HepG2 (cell line): Measurements from ENCODE around the gene HEXD. TPM values are rescaled to one million over a fixed set of nuclear protein-coding genes. Genes with fewer than 3 reads are reported as not detected.

ENCODE experiments used
- AGO2 ChIP-seq: fragments of 200-400 bp; formaldehyde crosslinking; optimal IDR thresholded peaks from 2 replicates; pipeline ENCODE3; 2017; ENCODE audit warnings: mild to moderate bottlenecking, low read depth, low read length, moderate library complexity
- CREB1 ChIP-seq, 2 experiments: fragments of 450-650 bp in 1 of 2; IDR thresholded peaks; 2 replicates each; pipeline ENCODE4 v1.6.1; 2016 to 2017; ENCODE audit warnings: control low read depth in 1 of 2, mild to moderate bottlenecking in 1 of 2, missing compliant biosample characterization in 1 of 2, missing genetic modification characterization in 1 of 2
- FLYWCH1 ChIP-seq: sonication (generic); formaldehyde crosslinking; IDR thresholded peaks from 2 replicates; pipeline ENCODE4 v1.8.1; 2023; ENCODE audit warnings: mild to moderate bottlenecking, missing genetic modification reagents
- HMGXB3 ChIP-seq: sonication (generic); formaldehyde crosslinking; IDR thresholded peaks from 2 replicates; pipeline ENCODE4 v1.4.0; 2020; ENCODE audit warnings: missing genetic modification reagents, borderline replicate concordance
- IKZF5 ChIP-seq: IDR thresholded peaks from 2 replicates; pipeline ENCODE4 v1.6.1; 2018; ENCODE audit warnings: missing genetic modification reagents, mild to moderate bottlenecking, missing compliant biosample characterization
- KLF9 ChIP-seq: IDR thresholded peaks from 2 replicates; pipeline ENCODE4 v1.6.1; 2016; ENCODE audit warnings: low read depth
- MIER2 ChIP-seq: IDR thresholded peaks from 2 replicates; pipeline ENCODE4 v1.6.1; 2016; ENCODE audit warnings: missing biosample characterization, missing genetic modification reagents
- NR2F6 ChIP-seq, 2 experiments: IDR thresholded peaks; 2 replicates each; pipeline ENCODE4 v1.6.1; 2016; ENCODE audit warnings: antibody characterized with exemption in 1 of 2, mild to moderate bottlenecking in 1 of 2
- RELA ChIP-seq: sonication (generic); formaldehyde crosslinking; IDR thresholded peaks from 2 replicates; pipeline ENCODE4 v1.4.0; 2020; ENCODE audit warnings: missing genetic modification reagents
- RNF219 ChIP-seq: sonication (generic); formaldehyde crosslinking; IDR thresholded peaks from 2 replicates; pipeline ENCODE4 v1.5.0; 2020; ENCODE audit warnings: mild to moderate bottlenecking, missing genetic modification reagents
- SUZ12 ChIP-seq: fragments of 150-350 bp; IDR thresholded peaks from 2 replicates; pipeline ENCODE4 v1.6.1; 2014; ENCODE audit warnings: low read depth, low read length
- ZFAT ChIP-seq: sonication (generic); formaldehyde crosslinking; conservative IDR thresholded peaks from 2 replicates; pipeline ENCODE4 v1.8.1; 2023; ENCODE audit warnings: missing genetic modification reagents, inconsistent platforms
- ZNF33B ChIP-seq: sonication (generic); formaldehyde crosslinking; IDR thresholded peaks from 2 replicates; pipeline ENCODE4 v1.5.1; 2020; ENCODE audit warnings: mild to moderate bottlenecking, missing genetic modification reagents
- ZNF350 ChIP-seq: sonication (generic); formaldehyde crosslinking; IDR thresholded peaks from 2 replicates; pipeline ENCODE4 v1.4.0; 2020; ENCODE audit warnings: mild to moderate bottlenecking, low read depth, missing genetic modification reagents, borderline replicate concordance
- ZNF572 ChIP-seq: sonication (generic); formaldehyde crosslinking; IDR thresholded peaks from 2 replicates; pipeline ENCODE4 v1.5.1; 2020; ENCODE audit warnings: mild to moderate bottlenecking, missing genetic modification reagents
- ZNF614 ChIP-seq: IDR thresholded peaks from 2 replicates; pipeline ENCODE4 v1.6.1; 2018; ENCODE audit warnings: missing biosample characterization, missing genetic modification reagents, inconsistent platforms, borderline replicate concordance
- ZNF792 ChIP-seq: IDR thresholded peaks from 2 replicates; pipeline ENCODE4 v1.6.1; 2016
- polyA plus RNA-seq, 8 experiments: library from polyadenylated mRNA; depleted of rRNA in 3 of 8; stranded (reverse) in 7 of 8; unstranded in 1 of 8; fragments of >200 nt; fragmentation: Illumina TruSeq in 4 of 8; extraction: Trizol in 4 of 8; gene quantifications; 2 replicates each; pipeline versions ENCODE4 v1.2.1 to v1.2.3, GENCODE V29; 2011 to 2016; ENCODE audit warnings: low read depth in 4 of 8, missing spikeins in 1 of 8, mixed read lengths in 1 of 8; ENCODE audit not compliant: insufficient read depth in 1 of 8
- total RNA-seq, 5 experiments: library from RNA; depleted of rRNA; stranded (reverse); fragments of >200 nt; fragmentation: Illumina TruSeq; extraction: Trizol; gene quantifications; 2 replicates each; pipeline ENCODE4 v1.2.3, GENCODE V29; 2016; ENCODE audit warnings: low read depth in 1 of 5
- TF ChIP-seq, protein P1 (sequence below): sonication (generic); formaldehyde crosslinking; IDR thresholded peaks from 2 replicates; pipeline ENCODE4 v1.4.0; 2020; ENCODE audit warnings: missing genetic modification reagents
- TF ChIP-seq, protein P2 (sequence below): IDR thresholded peaks from 2 replicates; pipeline ENCODE4 v1.6.1; 2016; ENCODE audit warnings: control low read depth

The HEXD gene
- total and polyA plus RNA-seq, 2 of the 13 experiments (the other 11 are each of a cell fraction or from before 2014, with no cell fraction given), result 22.3 to 41.8 TPM

DNA sequence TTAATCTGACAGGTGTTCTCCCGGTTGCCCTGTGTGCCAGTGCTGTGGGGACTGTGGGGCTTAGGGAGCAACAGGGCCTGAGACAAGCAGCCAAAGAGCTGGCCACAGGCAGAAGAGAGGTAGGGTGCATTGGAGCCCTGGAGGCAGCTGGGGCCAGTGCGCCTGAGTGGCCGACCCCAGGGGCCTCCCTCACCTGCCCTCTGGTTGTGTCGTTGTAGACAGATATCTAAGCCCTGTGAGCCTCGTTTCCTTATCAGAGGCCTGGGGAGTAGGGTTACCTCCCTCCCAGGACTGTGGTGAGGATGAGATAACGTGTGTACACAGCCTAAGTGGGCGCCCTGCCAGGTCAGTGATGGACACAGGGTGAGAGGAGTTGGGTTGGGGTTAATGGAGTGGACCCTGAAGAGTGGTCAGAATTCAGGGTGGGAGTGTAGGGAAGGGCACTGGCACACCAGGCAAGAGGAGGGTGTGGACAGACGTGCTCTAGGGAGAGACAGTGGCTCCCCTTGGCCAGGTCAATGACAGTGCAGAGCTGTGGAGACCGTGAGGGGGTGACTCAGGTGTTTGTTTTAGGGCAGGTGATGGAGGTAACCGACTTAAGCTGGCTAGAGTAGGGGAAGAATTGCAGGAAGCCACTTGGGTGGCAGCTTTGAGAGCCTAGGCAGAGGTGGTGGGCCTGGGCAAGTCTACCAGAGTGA, 43.8 kb downstream of the HEXD start (continued):
- TF ChIP-seq ZNF33B (CRISPR knock-in tag) (no peak), RNF219 (CRISPR knock-in tag) (no peak), HMGXB3 (CRISPR knock-in tag) (no peak), ZNF792 (CRISPR knock-in tag) (peak; percentile 92), FLYWCH1 (CRISPR knock-in tag) (no peak), ZNF350 (peak; percentile 73; the same call in 1 of the 2 replicates), IKZF5 (CRISPR knock-in tag) (no peak; the same call in 1 of the 2 replicates), MIER2 (CRISPR knock-in tag) (peak; percentile 47; the same call in 1 of the 2 replicates), NR2F6 (IDR thresholded peaks at IDR 0.05) (peak; percentile 57), NR2F6 (CRISPR knock-in tag; IDR thresholded peaks at IDR 0.05) (peak; percentile 46; the same call in 1 of the 2 replicates), KLF9 (no peak), AGO2 (peak; percentile 30), ZNF614 (peak; percentile 78; the same call in 1 of the 2 replicates), CREB1 (IDR thresholded peaks at IDR 0.05) (no peak), CREB1 (CRISPR knock-in tag; IDR thresholded peaks at IDR 0.05) (peak; percentile 43; the same call in 1 of the 2 replicates), ZNF572 (CRISPR knock-in tag) (no peak), ZFAT (no peak), SUZ12 (no peak), RELA (CRISPR knock-in tag) (no peak)
- TF ChIP-seq, protein P1, sequence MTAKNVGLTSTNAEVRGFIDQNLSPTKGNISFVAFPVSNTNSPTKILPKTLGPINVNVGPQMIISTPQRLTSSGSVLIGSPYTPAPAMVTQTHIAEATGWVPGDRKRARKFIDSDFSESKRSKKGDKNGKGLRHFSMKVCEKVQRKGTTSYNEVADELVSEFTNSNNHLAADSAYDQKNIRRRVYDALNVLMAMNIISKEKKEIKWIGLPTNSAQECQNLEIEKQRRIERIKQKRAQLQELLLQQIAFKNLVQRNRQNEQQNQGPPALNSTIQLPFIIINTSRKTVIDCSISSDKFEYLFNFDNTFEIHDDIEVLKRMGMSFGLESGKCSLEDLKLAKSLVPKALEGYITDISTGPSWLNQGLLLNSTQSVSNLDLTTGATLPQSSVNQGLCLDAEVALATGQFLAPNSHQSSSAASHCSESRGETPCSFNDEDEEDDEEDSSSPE (CRISPR knock-in tag), result 0 out of 2 replicates have a peak, but pooled peaks have one; percentile 15
- TF ChIP-seq, protein P2, sequence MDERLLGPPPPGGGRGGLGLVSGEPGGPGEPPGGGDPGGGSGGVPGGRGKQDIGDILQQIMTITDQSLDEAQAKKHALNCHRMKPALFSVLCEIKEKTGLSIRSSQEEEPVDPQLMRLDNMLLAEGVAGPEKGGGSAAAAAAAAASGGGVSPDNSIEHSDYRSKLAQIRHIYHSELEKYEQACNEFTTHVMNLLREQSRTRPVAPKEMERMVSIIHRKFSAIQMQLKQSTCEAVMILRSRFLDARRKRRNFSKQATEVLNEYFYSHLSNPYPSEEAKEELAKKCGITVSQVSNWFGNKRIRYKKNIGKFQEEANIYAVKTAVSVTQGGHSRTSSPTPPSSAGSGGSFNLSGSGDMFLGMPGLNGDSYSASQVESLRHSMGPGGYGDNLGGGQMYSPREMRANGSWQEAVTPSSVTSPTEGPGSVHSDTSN (CRISPR knock-in tag), result peak; percentile 59; the same call in 1 of the 2 replicates
